ENCODE results near the gene ZNF446.
"Not testable (repeated sequence)": the region's sequence is repeated elsewhere in the genome, so short reads cannot be mapped to it uniquely, and the experiment has no call there.

The ZNF446 gene

GRCh38 chr19:58499021-58499927 is 23.1 kb downstream of the ZNF446 start:
- peak; percentile 88 to 90 for DNase-seq (ENCODE audit: low read depth in 2 of 2, low spot score in 1 of 2)

DNA sequence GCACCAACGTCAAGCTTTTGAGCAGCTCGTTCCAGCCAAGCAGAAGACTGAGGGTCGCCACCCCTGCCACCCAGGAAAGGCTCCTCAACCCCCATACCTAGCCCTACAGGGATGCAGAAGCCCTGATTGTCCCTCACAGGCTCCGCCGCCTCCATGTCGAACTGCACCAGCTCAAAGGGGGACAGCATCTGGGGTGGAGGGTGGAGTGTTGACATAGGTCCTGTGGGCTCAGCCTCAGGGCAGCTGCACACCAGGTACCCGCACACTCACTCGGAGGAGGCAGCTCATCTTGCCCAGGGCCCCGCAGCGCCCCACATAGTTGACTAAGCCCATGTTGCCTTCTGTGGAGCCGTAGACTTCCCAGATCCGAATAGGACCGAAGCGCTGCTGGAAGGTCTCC is 24.1 kb downstream of the ZNF446 start:
- no peak for DNase-seq (ENCODE audit: low read depth in 2 of 2, low spot score in 1 of 2)

- DNase-seq (ENCODE audit: low read depth in 2 of 2, low spot score in 1 of 2): not testable (repeated sequence)
Measured at GRCh38 chr19:58507602-58508223, 31.6 kb downstream of the ZNF446 start.

- DNase-seq (ENCODE audit: low read depth in 2 of 2, low spot score in 1 of 2): no peak
Measured at GRCh38 chr19:58509731-58510083, 33.6 kb downstream of the ZNF446 start.

DNA sequence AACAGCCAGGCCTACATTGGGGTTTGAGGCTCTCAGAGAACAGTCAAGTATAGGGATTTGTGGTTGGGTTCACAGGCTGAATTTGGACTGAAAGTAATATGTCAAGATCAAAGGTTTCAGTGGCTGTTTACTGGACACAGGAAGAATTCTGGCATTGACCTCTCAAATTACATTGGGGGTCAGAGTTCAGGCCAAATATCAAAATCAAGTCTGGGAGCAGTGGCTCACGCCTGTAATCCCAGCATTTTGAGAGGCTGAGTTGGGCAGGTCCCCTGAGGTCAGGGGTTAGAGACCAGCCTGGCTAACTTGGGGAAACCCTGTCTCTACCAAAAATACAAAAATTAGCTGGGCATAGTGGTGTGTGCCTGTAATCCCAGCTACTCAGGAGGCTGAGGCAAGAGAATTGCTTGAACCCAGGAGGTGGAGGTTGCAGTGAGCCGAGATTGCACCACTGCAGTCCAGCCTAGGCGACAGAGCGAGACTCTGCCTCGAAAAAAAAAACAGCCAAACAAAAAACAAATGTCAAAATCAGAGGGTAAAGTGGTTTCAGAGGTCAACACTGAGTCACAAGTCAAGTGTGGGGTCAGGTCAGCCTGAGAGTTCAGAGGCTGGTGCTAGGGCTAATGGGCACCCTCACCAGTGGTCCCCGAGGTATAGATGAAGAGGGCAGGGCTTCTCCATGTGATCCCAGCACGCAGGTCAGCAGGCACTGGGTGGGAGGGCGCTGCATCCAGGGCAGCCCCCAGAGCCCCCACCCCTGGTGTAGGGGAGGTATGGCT is 34.1 kb downstream of the ZNF446 start:
- DNase-seq (ENCODE audit: low read depth in 2 of 2, low spot score in 1 of 2): no peak

DNA sequence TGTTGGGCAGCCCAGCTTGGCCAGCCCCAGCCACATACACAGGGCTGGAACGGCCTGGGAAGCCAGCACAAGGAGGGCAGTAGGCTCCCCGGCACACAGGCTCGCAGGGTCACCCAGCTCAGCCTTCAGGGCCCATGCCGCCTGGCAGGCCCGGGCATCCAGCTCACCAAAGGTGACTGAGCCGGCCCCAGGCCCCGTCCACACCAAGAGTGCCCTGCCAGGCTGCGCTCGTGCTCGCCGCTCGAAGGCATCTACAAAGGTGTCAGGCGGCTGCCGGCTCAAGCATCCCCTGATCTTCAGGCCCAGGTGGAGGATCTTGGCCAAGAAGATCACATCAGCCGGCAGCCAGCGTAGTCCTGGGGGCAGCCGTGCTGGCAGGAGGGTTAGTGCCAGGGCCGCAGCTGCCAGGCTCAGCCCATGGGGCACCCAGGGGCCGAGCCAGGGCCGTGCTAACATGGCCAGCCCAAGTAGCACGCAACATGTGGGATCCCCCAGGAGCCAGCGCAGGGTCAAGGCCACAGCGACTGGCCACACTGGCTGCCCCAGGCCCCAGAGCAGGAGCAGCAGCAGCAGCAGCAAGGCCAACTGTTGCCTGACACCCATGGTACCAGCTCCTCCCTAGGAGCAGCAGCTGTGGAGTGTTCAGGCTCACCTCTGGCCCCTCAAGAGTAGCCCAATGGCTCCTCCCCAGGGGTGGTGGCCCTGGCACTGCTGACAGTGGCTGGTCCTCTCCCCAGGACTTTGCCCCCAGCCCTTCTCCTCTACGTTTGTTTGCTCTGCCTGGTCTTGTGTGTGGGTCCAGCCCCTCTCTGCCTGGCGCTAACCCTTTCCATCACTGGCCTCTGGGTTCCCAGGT is 35.4 kb downstream of the ZNF446 start, which contains the start of gene SLC27A5:
SLC27A5 (minus strand) TSS at position 640 of the 856 bp plus-strand sequence; CDS start at position 603, 37 bp downstream.
- DNase-seq (ENCODE audit: low read depth in 2 of 2, low spot score in 1 of 2): no peak

DNA sequence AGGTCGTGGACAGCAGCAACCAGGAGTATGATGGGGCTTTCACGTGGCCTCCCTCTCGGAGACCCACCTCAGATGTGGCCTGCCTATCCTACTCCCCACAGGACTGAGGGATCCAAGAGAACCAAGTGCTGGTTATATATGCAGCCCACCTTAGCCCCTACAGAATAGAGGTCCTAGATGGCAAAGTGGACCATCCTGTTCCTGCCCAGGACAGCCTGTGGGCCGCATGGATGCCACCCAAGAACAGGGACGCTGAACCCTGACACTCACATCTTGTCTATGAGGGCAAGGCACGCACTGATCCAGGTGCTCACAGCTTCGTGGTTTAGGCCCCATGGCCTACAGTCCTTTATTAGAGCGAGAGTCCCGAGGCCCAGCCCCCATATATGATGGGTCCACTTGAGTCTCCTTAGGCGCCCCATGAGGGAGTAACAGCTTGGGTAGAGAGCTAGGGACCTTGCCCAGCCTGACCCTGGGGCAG is 37.1 kb downstream of the ZNF446 start:
- DNase-seq (ENCODE audit: low read depth in 2 of 2, low spot score in 1 of 2): no peak

DNA sequence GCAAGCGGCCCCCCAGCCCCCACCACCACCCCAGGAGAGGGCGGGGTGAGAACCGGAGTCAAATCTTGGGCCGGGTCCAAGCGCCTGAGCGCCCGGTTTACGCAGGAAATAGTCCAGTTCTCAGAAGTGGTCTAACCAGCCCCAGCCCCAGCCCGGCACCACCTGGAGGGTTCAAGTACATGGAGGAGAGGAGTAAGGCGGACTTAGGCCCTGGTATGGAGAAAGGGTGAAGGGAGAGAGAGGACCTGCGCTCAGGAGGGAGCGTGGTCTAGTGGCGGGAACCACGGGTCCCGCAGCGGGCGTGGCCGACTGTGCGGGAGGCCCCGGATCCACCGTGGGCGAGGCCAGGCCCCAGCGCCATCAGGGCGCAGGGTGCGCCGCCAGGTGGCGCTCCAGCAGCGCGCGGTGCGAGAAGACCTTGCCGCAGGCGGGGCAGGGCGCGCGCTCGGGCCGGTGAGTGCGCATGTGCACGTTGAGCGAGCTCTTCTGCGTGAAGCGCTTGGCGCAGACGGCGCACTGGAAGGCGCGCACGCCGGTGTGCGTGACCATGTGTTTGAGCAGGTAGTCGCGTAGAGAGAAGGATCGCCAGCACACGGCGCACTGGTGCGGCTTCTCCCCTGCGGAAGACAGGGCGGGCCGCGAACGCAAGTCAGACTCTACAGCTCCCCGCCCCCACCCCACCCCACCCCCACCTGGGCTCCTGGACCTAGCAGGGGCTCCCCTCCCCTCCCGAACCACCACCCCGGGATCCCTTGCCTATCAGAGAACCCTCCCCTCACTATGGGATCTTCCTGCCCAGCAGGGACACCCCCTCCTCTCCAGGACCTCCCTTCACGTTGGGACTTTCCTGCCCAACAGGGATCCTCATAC is 37.8 kb downstream of the ZNF446 start:
- DNase-seq (ENCODE audit: low read depth in 2 of 2, low spot score in 1 of 2): peak; percentile 85 to 87

- no peak for DNase-seq (ENCODE audit: low read depth in 2 of 2, low spot score in 1 of 2)
Measured at GRCh38 chr19:58514564-58515022, 38.4 kb downstream of the ZNF446 start.

GRCh38 chr19:58515259-58515658 is 39.1 kb downstream of the ZNF446 start:
- no peak for DNase-seq (ENCODE audit: low read depth in 2 of 2, low spot score in 1 of 2)

- DNase-seq (ENCODE audit: low read depth in 2 of 2, low spot score in 1 of 2): no peak
Measured at GRCh38 chr19:58516246-58516836, 40.2 kb downstream of the ZNF446 start.

DNA sequence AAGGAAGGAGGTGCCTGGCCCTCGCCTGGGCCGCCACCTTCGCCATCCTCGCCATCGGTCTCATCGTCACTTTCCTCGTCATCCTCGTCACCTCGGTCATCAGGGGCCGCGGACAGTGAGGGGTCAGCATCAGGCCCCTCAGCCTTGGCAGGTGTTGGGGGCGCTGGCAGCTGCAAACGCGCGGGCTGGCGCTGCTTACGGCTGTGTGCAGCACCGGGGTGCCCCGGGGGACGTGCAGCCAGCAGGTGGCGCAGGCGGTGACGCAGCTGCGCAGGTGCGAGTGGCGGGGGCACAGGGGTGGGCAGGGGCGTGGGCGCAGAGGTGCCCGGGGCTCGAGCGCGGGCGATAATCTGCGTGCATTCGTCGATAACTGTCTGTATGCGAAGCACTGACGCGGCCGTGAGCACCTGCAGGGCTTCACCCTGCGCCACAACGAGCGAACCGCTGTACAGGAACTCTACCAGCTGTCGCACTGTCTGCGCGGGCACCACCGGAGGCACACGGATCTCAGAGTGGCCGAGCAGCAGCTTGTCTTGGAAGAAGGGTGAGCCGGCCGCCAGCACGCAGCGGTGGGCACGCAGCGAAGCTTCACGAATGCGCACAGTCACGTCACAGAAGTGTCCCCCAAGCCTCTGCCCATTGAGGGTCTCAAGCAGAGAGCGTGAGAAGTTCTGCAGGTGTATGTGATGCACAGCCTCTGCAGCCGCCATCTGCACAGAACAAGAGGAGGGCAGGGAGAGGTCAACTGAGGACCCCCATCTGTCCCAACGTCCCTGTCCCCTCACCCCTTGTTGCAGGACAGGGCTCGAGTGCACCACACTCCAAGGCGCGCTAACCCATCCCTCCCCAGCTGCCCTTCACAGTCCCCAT is 41.0 kb downstream of the ZNF446 start:
- DNase-seq (ENCODE audit: low read depth in 2 of 2, low spot score in 1 of 2): no peak

- no peak for DNase-seq (ENCODE audit: low read depth in 2 of 2, low spot score in 1 of 2)
Measured at GRCh38 chr19:58518256-58519086, 42.3 kb downstream of the ZNF446 start.

- no peak for DNase-seq (ENCODE audit: low read depth in 2 of 2, low spot score in 1 of 2)
Measured at GRCh38 chr19:58519087-58519354, 42.9 kb downstream of the ZNF446 start.

DNA sequence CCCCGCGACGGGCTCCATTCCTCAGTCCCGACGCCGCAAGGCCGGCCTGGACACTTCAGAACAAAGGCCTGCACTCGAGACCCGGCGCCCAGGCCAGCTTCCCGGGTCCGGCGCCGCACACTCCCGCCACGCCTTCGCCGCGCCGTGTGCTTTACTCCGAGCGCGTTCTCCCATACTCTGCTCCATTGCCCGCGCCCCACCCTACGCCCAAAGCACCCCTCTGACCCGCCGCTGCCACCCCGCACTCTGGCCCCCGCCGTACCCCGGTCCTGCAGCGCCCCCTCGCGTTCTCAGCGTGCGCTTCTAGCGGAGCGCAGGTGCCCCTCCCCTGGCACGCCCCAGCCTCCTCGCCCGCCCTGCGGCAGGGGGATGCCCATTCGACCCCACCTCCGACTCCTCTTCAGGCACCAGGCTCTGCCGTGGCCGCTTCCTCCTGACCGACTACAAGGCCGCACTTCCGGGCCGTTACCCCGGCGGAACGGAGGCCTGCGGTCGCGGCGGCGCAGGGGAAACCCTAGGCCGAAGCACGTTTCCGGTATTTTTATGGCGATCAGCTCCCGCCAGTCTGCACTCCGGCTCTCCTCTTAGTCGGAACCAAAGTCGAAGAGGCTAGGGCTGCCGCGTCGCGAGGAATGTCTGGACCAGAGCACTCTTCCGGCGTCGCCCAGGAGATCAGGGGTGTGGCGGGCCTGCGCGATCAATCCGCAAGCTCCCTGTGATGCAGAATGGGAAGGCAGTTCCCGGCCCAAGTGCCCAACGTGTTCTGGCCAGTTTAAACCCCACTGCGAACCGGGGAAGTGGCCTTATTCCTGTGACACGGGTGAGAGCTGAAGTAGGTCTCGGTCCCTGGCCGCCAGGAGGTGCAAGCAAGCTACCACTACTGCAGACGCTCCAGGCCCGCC is 43.5 kb downstream of the ZNF446 start, which contains the start of gene ZBTB45:
ZBTB45 (minus strand) TSS at position 456 of the 902 bp plus-strand sequence. CDS start 2,137 bp downstream, outside the sequence.
- DNase-seq (ENCODE audit: low read depth in 2 of 2, low spot score in 1 of 2): peak; percentile 69 to 74

- DNase-seq (ENCODE audit: low read depth in 2 of 2, low spot score in 1 of 2): no peak
Measured at GRCh38 chr19:58520257-58520599, 44.1 kb downstream of the ZNF446 start.

All from stimulated activated CD8-positive, alpha-beta memory T cell treated with anti-CD3 and anti-CD28 coated beads, Interleukin-4, amount 100 ng/mL, for 1 hour (primary cell).